Measurements from ENCODE around the gene COL1A2.

GRCh38 chr7:94432281-94432670 lies 37.6 kb downstream of the COL1A2 start:
- TF ChIP-seq CTCF (IDR thresholded peaks at IDR 0.05), result no peak
- no peak for TF ChIP-seq POLR2A (IDR thresholded peaks at IDR 0.05)
